HAP-1 (cell line): ENCODE measurements around the gene TXNDC11.
"Not testable (repeated sequence)": the region's sequence is repeated elsewhere in the genome, so short reads cannot be mapped to it uniquely, and the experiment has no call there.

Source experiments
- DNase-seq, 2 experiments: peaks; one replicate each; pipeline ENCODE4 v3.0.0-alpha.2; 2016 to 2020; ENCODE audit warnings: low spot score in 2 of 2
- H3K27me3 ChIP-seq: fragments of 250-450 bp; sonication (Bioruptor Pico); 2 replicates; pipeline ENCODE4 v1.5.1; 2020; ENCODE audit warnings: low read depth, mild to moderate bottlenecking, moderate library complexity
- H3K36me3 ChIP-seq: fragments of 250-450 bp; sonication (Bioruptor Pico); replicated peaks from 2 replicates; pipeline ENCODE4 v1.5.1; 2020; ENCODE audit warnings: mild to moderate bottlenecking
- H3K4me1 ChIP-seq: fragments of 250-450 bp; sonication (Bioruptor Pico); 2 replicates; pipeline ENCODE4 v1.5.1; 2020; ENCODE audit warnings: mild to moderate bottlenecking
- H3K4me3 ChIP-seq: fragments of 250-450 bp; sonication (Bioruptor Pico); 2 replicates; pipeline ENCODE4 v1.5.1; 2020; ENCODE audit warnings: mild to moderate bottlenecking, moderate library complexity
- H3K9me3 ChIP-seq: fragments of 250-450 bp; sonication (Bioruptor Pico); 2 replicates; pipeline ENCODE4 v1.5.1; 2020; ENCODE audit warnings: mild to moderate bottlenecking, moderate library complexity
- in situ Hi-C: fragments of 300-500 bp; cut with MboI; formaldehyde crosslinking; loops from 3 replicates; pipeline ENCODE4 v1.14.3; 2020; ENCODE audit warnings: low sequenced_read_pairs, inconsistent platforms, mixed read lengths

TXNDC11 gene, protein sequence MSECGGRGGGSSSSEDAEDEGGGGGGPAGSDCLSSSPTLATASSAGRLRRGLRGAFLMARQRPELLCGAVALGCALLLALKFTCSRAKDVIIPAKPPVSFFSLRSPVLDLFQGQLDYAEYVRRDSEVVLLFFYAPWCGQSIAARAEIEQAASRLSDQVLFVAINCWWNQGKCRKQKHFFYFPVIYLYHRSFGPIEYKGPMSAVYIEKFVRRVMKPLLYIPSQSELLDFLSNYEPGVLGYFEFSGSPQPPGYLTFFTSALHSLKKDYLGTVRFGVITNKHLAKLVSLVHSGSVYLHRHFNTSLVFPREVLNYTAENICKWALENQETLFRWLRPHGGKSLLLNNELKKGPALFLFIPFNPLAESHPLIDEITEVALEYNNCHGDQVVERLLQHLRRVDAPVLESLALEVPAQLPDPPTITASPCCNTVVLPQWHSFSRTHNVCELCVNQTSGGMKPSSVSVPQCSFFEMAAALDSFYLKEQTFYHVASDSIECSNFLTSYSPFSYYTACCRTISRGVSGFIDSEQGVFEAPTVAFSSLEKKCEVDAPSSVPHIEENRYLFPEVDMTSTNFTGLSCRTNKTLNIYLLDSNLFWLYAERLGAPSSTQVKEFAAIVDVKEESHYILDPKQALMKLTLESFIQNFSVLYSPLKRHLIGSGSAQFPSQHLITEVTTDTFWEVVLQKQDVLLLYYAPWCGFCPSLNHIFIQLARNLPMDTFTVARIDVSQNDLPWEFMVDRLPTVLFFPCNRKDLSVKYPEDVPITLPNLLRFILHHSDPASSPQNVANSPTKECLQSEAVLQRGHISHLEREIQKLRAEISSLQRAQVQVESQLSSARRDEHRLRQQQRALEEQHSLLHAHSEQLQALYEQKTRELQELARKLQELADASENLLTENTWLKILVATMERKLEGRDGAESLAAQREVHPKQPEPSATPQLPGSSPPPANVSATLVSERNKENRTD

GRCh38 chr16:11742536-11743307, at the start of gene TXNDC11:
TSS of gene TXNDC11 (minus strand) at chr16:11742857. CDS start at chr16:11742730, 127 bp downstream.
- DNase-seq, result peak; percentile 92 to 100
- Histone ChIP-seq H3K4me1 (peaks cover 18% of the 10 kb centered on the region), H3K9me3 (no peaks in the 10 kb centered on the region), H3K4me3 (peak within 1 kb of the TSS; percentile 79), H3K36me3 (no peaks in the 10 kb centered on the region; the same call in 1 of the 2 replicates), H3K27me3 (no peaks in the 10 kb centered on the region)
- in situ Hi-C loops, result no loop called here

- Histone ChIP-seq H3K36me3 (peaks cover 18% of the 10 kb centered on the region), H3K4me3 (no peak overlapping the region), H3K4me1 (peaks cover 10% of the 10 kb centered on the region), H3K27me3 (no peaks in the 10 kb centered on the region), H3K9me3 (no peaks in the 10 kb centered on the region)
- in situ Hi-C loops, result no loop called here
- no peak for DNase-seq
Observed at GRCh38 chr16:11791144-11791828, 48.6 kb upstream of the TXNDC11 start.

DNA sequence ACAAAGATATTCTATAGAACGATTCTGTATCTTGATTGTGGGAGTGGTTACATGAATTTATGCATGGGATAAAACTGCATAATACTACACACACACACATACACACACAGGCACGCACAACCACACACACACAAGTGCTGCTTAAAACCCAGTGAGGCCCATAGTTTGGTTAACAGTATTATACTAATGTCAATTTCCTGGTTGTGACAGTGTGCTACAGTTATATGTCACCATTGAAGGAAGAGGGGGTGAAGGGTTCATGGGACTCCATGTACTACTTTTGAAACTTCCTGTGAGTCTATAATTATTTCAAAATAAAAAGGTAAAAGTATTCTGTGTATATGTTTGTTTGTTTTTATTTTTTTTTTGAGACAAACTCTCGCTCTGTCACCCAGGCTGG, 46.3 kb upstream of the TXNDC11 start:
- peaks cover 6% of the 10 kb centered on the region for H3K4me1 ChIP-seq
- H3K9me3 ChIP-seq, result no peaks in the 10 kb centered on the region
- in situ Hi-C loops, result no loop called here
- peaks cover 10% of the 10 kb centered on the region for H3K36me3 ChIP-seq
- H3K4me3 ChIP-seq, result no peak overlapping the region
- no peak for DNase-seq
- no peaks in the 10 kb centered on the region for H3K27me3 ChIP-seq

- H3K36me3 ChIP-seq, in situ Hi-C loops, H3K4me3 ChIP-seq, H3K9me3 ChIP-seq, H3K4me1 ChIP-seq, DNase-seq, H3K27me3 ChIP-seq: not testable (repeated sequence)
Observed at GRCh38 chr16:11784980-11785599, 42.4 kb upstream of the TXNDC11 start.

DNA sequence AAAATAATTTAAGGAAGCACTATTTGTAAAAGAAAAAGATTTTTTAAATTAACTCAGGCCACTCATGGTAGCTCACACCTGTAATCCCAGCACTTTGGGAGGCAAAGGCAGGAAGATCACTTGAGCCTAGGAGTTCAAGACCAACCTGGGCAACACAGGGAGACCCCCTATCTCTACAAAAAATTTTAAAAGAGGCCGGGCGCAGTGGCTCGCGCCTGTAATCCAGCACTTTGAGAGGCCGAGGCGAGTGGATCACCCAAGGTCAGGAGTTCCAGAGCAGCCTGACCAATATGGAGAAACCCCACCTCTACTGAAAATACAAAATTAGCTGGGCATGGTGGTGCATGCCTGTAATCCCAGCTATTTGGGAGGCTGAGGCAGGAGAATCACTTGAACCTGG, 41.7 kb upstream of the TXNDC11 start:
- H3K27me3 ChIP-seq, H3K4me1 ChIP-seq, H3K4me3 ChIP-seq, H3K36me3 ChIP-seq, H3K9me3 ChIP-seq, in situ Hi-C loops, DNase-seq: not testable (repeated sequence)

DNA sequence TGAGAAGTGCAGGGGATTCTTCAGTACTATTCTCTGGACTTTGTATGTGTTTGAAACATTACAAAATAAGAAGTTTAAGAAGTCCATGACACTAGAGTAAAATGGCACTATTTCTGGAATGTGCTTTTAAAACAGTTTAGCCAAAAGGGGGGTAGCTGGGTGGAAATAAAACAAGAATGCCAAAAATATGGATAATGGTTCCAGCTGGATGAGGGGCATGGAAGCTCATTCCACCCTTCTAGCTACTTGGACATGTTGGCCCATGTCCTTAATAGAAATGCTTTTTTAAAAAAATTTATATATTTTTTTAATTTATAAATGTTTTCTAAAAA, 41.3 kb upstream of the TXNDC11 start:
- DNase-seq, result no peak
- no peak overlapping the region for H3K4me3 ChIP-seq
- H3K4me1 ChIP-seq, result peaks cover 3% of the 10 kb centered on the region; the same call in 1 of the 2 replicates

DNA sequence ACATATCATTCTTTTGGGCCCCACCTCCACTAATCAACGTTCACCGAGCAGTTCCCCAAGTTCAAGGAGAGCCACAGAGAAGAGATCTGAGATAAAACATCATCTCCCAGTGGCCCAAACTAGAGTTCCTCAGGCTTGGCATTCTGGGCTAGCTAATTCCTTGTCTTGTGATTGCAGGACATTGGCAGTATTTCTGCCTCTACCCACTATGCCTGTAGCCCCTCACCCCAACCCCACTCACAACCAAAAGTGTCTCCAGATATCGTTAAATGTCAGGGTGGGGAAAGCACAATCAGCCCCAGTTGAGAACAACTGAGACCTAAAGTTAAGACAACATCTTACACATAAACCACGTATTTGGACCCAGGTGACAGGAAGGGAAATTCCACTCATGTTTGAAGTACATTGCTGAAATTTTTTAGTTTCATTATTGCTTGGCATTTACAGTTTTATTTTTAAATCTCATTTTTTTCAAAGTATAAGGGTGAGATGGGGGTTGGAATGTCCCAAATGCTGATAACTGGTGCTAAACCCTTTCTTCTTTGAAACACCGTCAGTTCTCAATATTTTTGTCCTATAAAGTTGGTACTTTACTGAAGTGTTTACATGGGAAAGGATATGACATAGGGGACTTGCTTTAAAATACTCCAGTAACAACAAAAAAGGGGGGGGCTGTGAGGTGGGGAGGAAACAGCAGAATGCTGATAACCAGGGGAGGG, 40.8 kb upstream of the TXNDC11 start:
- Histone ChIP-seq H3K27me3 (no peaks in the 10 kb centered on the region), H3K4me3 (no peak overlapping the region), H3K9me3 (no peaks in the 10 kb centered on the region), H3K4me1 (peaks cover 3% of the 10 kb centered on the region; the same call in 1 of the 2 replicates), H3K36me3 (peaks cover 9% of the 10 kb centered on the region; the same call in 1 of the 2 replicates)
- in situ Hi-C loops, result no loop called here
- no peak for DNase-seq

More for the DNA sequence above, 41.3 kb upstream of the TXNDC11 start:
- H3K27me3 ChIP-seq, result no peaks in the 10 kb centered on the region
- H3K9me3 ChIP-seq, result no peaks in the 10 kb centered on the region
- in situ Hi-C loops, result no loop called here
- H3K36me3 ChIP-seq, result peaks cover 7% of the 10 kb centered on the region; the same call in 1 of the 2 replicates

GRCh38 chr16:11781773-11782172, 39.1 kb upstream of the TXNDC11 start:
- H3K4me3 ChIP-seq, result no peak overlapping the region
- no peaks in the 10 kb centered on the region for H3K27me3 ChIP-seq
- peak in 1 of 2 experiments; percentile 47 for DNase-seq
- peaks cover 11% of the 10 kb centered on the region for H3K36me3 ChIP-seq
- peaks cover 3% of the 10 kb centered on the region; the same call in 1 of the 2 replicates for H3K4me1 ChIP-seq
- in situ Hi-C loops, result no loop called here
- no peaks in the 10 kb centered on the region for H3K9me3 ChIP-seq

DNA sequence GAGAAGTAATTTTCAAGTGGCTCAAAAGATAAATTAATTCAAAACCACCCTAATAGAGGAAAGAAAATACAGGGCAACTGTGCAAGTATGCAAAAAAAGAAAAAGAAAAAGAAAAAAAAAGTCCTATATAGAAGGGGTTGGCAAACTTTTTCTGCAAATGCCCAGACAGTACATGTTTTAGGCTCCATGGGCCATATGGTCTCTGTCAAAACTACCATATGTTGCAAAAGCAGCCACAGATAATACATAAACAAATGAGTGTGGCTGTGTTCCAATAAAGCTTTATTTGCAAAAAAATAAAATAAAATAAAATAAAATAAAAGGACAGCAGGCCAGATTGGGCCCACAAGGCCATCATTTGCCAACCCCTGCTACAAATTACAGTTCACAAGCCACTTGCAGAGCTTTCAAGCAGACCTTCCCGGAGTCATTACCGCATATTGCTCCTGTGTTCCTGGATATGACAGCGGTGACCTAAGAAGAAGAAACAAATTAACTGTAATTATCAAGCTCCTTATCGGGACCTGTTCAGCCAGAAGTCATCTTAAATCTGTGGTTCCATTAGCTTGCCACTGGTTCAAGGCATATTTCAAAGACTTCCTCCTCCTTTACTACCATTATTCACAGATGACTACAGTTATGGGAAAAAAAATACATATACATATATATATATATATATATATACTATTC, 38.5 kb upstream of the TXNDC11 start:
- Histone ChIP-seq H3K4me1 (peaks cover 3% of the 10 kb centered on the region; the same call in 1 of the 2 replicates), H3K27me3 (no peaks in the 10 kb centered on the region), H3K9me3 (no peaks in the 10 kb centered on the region), H3K36me3 (peaks cover 18% of the 10 kb centered on the region), H3K4me3 (no peak overlapping the region)
- DNase-seq, result no peak
- in situ Hi-C loops, result no loop called here

DNA sequence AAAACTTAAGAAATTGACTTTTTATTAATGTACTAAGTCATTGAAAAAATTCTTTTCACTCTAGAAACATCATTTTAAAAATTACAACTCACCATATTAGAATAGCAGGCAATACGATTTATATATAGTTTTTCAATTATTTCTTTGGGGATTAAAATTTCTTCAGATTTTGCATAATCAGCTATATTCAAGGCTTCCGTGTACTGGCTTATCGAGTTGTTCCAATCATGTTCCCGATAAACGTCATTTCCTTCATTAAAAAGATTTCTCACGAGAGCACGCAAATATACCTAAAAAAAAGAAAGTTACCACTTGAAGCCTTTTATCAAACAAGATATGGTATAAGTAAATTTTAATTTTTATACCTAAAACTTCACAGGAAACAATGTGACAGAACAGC, 36.4 kb upstream of the TXNDC11 start:
- H3K36me3 ChIP-seq, result peaks cover 34% of the 10 kb centered on the region
- no peaks in the 10 kb centered on the region for H3K9me3 ChIP-seq
- no peaks in the 10 kb centered on the region for H3K27me3 ChIP-seq
- no peak overlapping the region for H3K4me3 ChIP-seq
- peaks cover 3% of the 10 kb centered on the region; the same call in 1 of the 2 replicates for H3K4me1 ChIP-seq
- in situ Hi-C loops, result no loop called here
- DNase-seq, result no peak

DNA sequence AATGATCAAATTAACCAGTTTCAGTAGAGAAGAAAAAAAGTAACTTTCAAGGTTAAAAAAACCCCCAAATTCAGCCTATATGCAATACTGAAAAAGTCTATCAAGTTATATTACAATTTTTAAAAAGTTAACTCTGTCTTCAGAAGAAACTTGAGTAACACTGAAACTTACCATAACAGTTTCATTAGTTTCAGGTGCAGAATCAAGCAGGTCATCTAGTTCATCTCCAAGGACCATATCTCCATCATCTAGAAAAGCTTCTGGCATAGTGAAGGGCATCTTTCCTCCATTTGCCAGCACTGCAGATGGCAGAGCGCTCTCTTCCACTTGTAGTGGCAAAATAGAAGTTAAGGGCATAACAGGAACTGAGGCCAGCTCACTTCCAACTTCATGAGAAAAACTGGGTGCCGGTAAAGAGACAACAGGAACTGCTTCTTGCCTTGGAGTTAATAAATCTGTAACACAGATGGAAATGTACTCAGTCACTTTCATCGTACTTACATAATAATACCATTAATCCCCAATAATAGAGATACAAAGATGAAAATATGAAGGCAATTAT, 31.5 kb upstream of the TXNDC11 start:
- Histone ChIP-seq H3K4me1 (no peaks in the 10 kb centered on the region), H3K4me3 (no peak overlapping the region), H3K36me3 (peaks cover 66% of the 10 kb centered on the region), H3K27me3 (no peaks in the 10 kb centered on the region), H3K9me3 (no peaks in the 10 kb centered on the region)
- no peak for DNase-seq
- in situ Hi-C loops, result no loop called here
